ENCODE measurements around the gene ABI3BP.

ABI3BP gene

GRCh38 chr3:100880845-100881244 lies 112.4 kb downstream of the ABI3BP start:
- no peak for DNase-seq

DNA sequence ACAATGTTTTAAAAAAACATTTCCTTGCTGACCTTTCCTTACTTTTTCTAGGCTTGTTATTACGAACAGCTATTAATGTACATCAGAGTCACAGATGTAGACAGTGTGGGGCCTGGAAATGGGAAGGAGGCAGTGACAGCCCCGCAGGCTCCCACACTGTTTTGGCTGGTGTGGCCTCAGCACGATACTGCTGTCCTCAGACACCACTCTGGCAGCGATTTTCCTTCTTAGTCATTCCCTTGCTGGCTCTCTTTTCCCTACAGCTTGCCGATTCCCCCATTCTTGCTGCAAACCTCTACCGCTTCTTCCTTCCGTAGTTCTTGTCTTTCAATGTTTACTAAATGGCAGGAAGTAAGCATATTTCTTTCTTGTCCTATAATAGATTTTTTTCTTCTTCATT lies 113.1 kb downstream of the ABI3BP start:
- no peak for DNase-seq

- no peak for DNase-seq
Observed at GRCh38 chr3:100879195-100879810, 113.9 kb downstream of the ABI3BP start.

DNA sequence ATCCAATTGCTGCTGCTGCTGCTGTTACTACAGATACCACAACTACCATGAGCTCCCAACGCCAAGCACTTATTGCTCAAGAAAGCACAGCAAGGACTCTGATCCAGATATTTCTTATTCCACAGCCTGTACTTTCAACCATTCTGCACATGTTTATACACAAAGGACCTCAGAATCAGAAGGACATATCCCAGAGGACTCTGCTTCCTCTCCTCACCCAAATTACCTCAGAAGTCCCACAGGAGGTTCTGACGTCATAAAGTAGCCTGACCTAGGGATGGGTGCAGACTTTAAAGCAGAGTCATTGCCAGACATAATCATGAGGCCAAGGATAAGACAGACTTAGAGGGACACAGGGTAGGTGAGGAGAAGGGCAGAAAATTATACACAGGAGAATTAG lies 115.9 kb downstream of the ABI3BP start:
- no peak for DNase-seq

- DNase-seq, result no peak
Observed at GRCh38 chr3:100875239-100875638, 118.0 kb downstream of the ABI3BP start.

- no peak for DNase-seq
Observed at GRCh38 chr3:100873611-100874010, 119.6 kb downstream of the ABI3BP start.

DNA sequence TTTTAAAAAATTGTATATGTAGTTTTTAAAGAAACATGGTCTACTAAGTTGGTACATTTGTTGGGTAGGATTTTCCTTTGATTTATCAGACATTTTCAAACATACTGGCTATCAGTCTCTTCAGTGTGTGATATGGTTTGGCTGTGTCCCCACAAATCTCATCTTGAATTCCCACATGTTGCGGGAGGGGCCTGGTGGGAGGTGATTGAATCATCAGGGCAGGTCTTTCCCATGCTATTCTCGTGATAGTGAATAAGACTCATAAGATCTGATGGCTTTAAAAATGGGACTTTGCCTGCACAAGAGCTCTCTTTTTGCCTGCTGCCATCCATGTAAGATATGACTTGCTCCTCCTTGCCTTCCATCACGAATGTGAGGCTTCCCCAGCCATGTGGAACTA lies 121.9 kb downstream of the ABI3BP start:
- DNase-seq, result no peak

DNA sequence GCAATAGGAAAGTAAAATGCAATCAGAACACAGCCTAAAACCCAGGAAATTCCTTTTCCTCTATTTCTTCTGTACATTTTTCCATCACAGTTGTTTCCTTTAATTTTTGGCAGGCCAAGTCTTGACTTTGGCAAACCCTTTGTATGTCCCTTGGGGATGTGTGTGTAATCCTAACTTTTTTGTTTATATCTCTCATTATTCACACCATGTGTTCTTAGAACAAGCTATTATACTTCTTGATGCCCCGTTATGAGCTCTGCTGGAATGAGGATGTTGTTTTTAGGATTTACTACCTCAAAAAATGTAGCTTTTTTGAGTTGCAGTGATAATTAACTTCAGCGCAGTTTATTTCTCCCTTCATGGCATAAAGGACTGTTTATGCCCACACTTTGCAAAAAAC lies 123.4 kb downstream of the ABI3BP start:
- no peak for DNase-seq

GRCh38 chr3:100868894-100869293 lies 124.3 kb downstream of the ABI3BP start:
- no peak for DNase-seq

GRCh38 chr3:100868096-100868495 lies 125.1 kb downstream of the ABI3BP start:
- DNase-seq, result no peak

DNA sequence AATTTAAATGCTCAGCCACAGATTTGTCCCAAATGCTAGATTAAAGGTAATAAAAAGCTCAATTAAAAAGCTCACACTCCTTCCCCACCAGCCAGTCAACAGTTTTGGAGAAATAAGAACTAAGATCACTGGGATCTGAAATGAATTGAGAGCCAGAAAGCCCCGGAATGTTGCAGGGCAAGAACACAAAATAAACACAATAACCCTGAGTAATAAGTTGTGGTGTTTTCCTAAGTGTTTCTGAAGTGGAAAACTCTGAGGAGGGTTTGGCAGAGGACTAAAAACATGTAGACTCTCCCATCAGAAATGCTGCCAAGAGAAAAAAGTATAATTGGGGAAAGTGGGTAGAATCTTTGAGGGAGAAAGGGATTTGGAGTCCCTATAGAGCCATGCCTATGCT lies 127.8 kb downstream of the ABI3BP start:
- DNase-seq, result no peak

DNA sequence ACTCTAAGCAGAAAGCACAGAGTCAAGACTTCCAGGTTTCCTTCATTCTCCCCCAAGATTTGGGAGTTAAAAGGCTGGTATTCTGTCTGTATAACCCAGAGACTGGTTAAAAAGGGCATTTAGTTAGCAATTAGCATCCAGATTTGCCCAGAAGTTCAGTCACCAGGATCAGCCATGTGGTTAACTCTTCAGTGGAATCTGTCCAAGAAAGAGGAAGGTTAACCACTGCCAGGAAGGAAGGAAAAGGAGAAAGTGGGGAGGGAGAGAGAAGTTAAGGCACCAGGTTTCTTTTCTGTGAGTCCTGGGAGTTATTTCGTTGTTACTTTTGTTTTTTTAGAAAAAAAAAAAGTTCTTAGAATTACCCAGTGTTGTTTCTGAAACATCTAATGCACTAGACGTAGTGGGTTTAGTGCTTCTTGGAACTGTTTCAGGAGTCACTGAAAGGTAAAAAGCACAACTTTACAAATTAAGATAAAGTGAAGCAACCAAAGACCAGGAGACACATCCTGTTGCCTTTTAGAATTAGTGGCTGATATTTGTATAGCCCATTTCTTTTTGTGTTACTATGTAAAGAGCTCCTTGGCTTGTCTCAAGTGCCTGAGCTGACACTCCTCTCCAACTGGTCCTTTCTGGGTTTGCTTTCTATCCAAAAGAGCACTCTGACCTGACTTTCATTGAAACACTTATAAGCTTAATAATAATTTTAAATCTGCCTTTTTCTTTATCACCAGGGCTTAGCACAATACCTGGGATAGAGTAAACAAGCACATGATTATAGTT lies 128.6 kb downstream of the ABI3BP start:
- no peak for DNase-seq

DNA sequence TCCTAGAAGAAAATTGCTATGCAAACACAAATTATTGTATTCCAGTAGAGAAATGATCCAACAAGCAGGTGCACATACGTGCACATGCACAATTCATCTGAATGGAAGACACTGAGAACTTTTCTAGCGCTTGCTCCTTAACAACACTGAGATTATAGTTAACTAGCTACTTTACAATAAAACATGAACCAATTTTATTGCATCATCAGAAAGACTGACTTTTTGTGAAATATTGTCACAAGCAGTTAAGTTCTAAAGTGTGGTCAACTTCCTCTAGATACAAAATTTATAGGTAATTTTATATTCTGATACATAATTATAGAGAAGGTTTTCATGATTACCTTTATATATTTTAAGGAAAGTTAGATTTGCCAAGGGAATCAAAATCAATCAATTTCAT lies 135.4 kb downstream of the ABI3BP start:
- no peak for DNase-seq

- DNase-seq, result no peak
Observed at GRCh38 chr3:100856821-100857220, 136.4 kb downstream of the ABI3BP start.

GRCh38 chr3:100852840-100853239 lies 140.4 kb downstream of the ABI3BP start:
- DNase-seq, result no peak

DNA sequence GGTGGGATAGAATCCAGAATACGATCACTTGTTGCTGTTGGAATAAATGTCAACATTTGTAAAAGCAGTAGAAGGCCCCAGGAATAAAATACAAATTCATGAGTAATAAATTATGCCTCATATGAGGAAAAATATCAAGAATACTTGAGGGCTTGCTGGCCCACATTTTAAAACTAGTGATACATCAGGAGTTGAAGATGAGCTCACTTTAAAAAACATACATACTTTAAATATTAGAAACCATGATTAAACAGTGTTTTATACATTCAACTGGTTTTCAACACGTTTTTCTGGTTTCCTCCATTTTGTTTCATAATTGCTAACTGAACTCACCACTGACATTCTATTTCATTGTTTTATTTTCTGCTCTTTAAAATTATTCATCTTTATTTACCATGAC lies 142.5 kb downstream of the ABI3BP start:
- DNase-seq, result no peak

GRCh38 chr3:100850156-100850555 lies 143.1 kb downstream of the ABI3BP start:
- DNase-seq, result no peak

DNA sequence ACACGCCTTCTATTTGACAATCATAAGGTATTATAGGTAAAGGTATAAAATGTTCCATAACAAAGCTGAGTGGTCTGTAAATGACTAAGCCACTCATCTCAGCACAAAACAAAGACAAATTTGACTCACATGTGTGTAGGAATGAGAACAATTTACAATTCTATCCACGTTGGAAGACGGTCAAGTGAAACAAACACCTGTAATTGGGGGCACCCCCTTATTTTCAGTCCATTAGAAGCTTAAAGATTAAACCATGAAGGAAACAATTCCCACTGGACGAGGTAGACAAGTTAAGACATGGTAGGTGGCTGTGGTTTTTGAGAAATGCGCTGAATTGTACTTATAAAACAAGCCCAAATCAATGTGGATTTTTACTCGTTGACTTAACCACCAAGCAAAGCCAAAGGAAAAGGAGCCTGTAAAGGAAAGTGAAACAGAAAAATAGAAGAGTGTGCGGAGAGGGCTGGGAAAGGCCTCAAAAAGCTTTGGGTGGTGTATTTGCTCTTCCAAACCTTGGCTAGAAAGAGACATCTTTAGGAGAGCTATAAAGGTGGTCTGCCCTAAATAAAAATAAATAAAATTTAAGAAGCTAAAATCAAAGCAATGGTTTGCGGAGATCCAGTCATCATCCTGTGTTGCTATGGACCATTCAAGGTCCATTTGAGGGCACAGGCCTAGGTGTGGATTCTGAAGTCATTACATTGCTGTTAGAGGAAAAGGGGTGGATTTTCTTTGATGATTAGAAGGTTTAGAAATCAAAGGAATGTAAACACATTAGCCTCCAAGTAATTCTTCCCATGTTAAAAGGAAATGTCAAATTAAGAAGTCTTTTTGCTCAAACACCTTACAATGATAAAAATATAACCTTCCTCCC lies 148.9 kb downstream of the ABI3BP start:
- no peak for DNase-seq

DNA sequence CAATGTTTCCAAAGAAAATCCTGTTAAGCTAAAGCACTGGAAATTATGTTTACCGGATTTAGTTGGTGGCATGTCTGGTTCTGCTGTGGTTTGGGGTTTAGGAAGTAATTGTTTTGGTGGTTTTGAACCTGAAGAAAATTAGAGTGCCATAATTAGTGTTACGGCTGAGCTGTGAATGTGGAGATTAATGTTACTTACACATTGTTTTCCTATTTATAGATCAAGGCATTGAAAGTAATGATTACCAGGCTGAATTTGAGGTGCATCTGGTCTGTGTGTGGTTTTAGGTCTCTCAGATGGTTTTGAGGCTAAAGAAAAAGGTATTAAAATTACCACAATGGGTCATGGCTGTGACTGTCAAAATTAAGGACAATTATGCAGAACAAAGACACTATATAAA lies 155.1 kb downstream of the ABI3BP start:
- DNase-seq, result no peak

DNA sequence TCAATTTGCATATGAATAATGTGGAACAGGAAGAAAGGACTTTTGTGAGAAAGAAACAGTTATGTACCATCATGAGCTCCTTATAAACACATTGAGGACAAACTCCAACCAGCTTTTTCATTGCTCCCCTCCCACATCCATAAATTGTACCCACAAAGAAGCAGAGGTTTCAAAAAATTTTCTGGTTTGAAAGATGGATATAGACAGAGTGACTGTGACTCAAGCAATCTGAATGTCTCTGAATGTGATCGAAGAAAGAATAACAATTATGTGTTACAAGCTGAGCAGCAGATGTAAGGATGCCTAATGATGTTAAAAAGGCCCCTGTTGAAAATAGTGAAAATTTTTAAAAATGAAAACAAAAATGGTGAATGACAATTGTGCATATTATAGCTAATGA lies 156.6 kb downstream of the ABI3BP start:
- no peak for DNase-seq

DNA sequence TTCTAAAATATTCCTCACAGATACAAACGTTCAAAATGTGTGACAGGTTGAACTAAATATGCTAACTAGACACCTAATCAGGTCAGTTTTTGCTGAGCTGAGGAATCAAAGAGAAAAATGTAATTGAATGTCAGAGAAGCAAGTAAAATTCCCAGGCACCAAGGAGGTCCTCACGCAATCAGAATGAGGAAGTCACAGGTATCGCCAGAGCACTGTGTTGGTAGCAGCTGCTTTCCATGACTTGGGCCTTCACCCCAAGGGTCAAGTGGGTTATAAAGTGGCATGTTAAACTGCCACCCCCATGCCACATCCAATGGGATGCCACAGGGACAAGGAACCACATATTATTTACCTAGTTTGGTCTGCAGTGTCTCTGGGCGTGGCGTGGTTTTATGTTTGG lies 158.9 kb downstream of the ABI3BP start:
- no peak for DNase-seq

DNA sequence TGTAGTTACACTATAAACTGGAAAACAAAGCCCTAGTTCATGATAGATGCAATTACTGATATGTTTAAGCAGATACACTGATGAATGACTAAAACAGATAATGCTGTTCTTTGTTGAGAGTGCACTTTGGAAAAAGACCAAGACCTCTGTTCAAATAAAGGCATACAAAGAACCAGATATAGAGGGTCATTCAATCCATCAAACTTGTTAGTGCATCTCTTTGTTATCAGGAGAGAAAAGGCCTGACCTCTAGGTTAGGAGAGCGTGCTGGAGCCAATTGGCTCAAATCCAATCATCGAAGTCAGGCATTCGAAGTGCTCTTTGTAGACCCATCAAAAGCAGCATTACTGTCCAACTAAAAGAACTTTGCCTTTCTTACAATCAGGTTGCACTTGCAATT lies 159.7 kb downstream of the ABI3BP start:
- no peak for DNase-seq

DNA sequence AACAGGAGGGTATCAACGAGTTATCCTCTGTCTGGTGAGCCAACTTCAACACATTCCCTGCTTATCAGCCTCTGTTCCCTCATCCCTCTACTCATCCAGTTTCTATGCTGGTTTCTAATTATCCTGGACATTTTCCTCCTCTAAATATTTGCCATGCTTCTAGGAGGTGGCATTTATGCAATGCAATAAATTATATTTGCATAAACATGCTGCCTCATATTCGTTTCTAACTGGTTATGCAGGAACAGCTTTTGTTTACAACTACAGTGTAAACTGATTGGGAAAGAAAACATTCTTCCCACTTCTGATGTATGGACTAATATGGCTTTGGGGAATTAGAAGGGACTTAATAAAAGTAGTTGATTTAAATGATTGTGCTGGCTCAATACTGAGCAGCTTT lies 161.6 kb downstream of the ABI3BP start:
- DNase-seq, result no peak

DNA sequence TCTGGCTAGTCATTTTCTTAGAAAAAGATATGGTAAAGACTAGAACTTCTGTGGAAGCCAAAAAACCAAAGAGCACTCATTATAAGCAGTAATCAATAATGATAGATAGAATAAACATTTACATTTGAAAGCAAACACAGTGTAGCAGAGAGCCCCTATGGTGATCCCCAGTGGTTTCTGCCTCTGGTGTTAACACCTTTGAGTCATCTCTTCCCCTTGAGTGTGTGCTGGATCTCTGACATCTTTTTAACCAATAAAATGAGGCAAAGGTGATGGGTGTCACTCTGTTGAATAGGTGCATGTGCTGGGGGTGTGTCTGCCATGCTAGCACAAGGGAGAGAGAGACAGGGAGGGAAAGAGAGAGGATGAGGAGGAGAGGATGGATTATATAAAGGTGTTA lies 162.3 kb downstream of the ABI3BP start:
- no peak for DNase-seq
